Measurements from ENCODE around the gene TIMD4.

DNA sequence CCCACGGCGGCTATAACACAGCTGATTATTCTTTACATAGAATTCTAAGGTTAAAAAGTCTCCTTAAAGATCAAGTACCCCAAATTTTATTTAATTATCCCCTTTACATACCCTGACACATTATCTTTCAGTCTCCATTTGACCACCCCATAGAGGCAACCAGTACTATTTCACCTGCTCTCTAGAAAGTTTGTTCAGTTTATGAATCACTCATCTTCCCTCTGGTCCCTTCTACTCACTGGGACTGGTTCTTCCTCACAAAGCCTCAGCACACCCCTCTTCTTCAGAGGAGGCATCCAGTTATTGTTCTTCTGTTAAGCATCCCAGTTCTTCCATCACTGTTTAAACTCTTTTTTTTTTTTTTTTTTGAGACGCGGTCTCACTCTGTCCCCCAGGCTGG is 70.2 kb downstream of the TIMD4 start:
- TF ChIP-seq POLR2A (IDR thresholded peaks at IDR 0.05; ENCODE audit: low read depth, low read length), result no peak
- TF ChIP-seq POLR2AphosphoS5 (IDR thresholded peaks at IDR 0.05; ENCODE audit: low read depth, low read length), result no peak

All from GM12892 (cell line).